GM06990 (cell line): Measurements from ENCODE around the gene ABCB10.
A peak's percentile ranks its signal among the peaks of the same experiment; 100 is the strongest.
"Not testable (repeated sequence)": the region's sequence is repeated elsewhere in the genome, so short reads cannot be mapped to it uniquely, and the experiment has no call there.

Experiments used
- DNase-seq: peaks from one replicate; pipeline ENCODE4 v3.0.0-alpha.2; 2011; ENCODE audit not compliant: insufficient read length; ENCODE audit errors: extremely low read depth
- H3K27me3 ChIP-seq: replicated peaks from 2 replicates; pipeline ENCODE4 v1.6.0; 2011; ENCODE audit warnings: low read length; ENCODE audit not compliant: control insufficient read depth, insufficient read depth
- H3K36me3 ChIP-seq: 2 replicates; pipeline ENCODE4 v1.5.1; 2011; ENCODE audit warnings: low read length; ENCODE audit not compliant: control insufficient read depth, insufficient read depth
- H3K4me3 ChIP-seq: replicated peaks from 2 replicates; pipeline ENCODE4 v1.5.1; 2011; ENCODE audit warnings: low read depth, mild to moderate bottlenecking, control low read depth, low read length
- CTCF ChIP-seq: IDR thresholded peaks from 2 replicates; pipeline ENCODE4 v1.5.1; 2011; ENCODE audit warnings: low read length, control low read depth, mild to moderate bottlenecking, inconsistent platforms; ENCODE audit not compliant: insufficient read depth, poor library complexity, severe bottlenecking

Gene ABCB10

GRCh38 chr1:229485318-229485717 is 73.2 kb downstream of the ABCB10 start:
- Histone ChIP-seq H3K4me3 (no peak overlapping the region), H3K36me3 (peaks cover 12% of the 10 kb centered on the region), H3K27me3 (no peaks in the 10 kb centered on the region)
- no peak for DNase-seq
- TF ChIP-seq CTCF, result no peak

- no peak for TF ChIP-seq CTCF
- Histone ChIP-seq H3K36me3 (peaks cover 12% of the 10 kb centered on the region), H3K27me3 (no peaks in the 10 kb centered on the region), H3K4me3 (no peak overlapping the region)
- DNase-seq, result no peak
These were observed 76.0 kb downstream of the ABCB10 start for GRCh38 chr1:229482511-229482910.

DNA sequence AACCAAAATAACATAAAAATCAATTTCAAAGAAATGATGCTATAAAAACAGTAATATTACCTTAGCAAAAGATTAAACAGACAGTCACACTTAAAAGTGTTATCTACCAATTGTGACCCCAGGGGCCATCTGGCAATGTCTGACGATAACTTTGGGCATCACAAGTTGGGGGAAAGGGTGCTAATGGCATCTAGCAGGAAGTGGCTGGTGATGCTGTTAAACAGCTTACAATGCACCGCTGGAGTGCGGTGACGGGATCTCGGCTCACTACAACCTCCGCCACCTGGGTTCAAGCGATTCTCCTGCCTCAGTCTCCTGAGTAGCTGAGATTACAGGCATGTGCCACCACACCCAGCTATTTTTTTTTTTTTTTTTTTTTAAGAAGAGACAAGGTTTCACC is 78.0 kb downstream of the ABCB10 start:
- Histone ChIP-seq H3K27me3 (no peaks in the 10 kb centered on the region), H3K36me3 (peaks cover 6% of the 10 kb centered on the region), H3K4me3 (no peak overlapping the region)
- peak; percentile 45 for DNase-seq
- no peak for TF ChIP-seq CTCF

DNA sequence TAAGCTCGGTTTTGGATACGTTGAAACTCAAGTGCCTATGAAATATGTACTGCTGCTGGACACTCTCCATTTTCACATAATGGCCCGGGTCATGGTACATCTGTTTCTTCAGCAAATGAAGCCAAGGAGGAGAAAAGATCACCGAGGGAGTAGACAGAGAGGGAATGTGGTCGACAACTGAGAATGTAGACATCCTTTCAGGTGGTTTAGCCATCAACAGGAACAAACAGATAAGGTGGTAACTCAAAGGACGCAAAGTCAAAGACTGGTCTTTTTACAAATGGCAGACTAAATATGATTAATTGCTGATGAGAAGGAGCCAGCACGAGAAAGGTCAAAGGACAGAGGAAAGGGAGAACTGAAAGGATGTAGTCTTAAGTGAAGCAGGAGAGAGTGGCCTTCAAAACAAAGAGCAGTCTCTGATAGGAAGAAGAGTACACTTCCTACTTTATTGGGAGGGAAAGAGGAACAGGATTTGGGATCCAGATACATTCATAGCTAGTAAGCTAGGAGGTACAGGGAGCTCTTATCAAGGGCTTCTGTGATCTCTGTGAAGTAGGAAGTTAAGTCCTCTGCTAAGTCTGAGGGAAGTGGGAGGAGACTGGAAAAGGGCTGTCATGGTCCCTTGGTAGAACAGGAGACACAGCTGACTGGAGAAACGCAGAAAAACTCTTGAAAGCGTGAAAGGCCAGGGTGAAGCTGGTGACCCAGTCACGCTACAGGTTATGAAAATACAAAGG is 78.7 kb downstream of the ABCB10 start:
- Histone ChIP-seq H3K4me3 (no peak overlapping the region), H3K36me3 (peaks cover 8% of the 10 kb centered on the region), H3K27me3 (no peaks in the 10 kb centered on the region)
- TF ChIP-seq CTCF, result no peak
- peak; percentile 47 for DNase-seq

- Histone ChIP-seq H3K27me3 (no peaks in the 10 kb centered on the region), H3K4me3 (no peak overlapping the region), H3K36me3 (peaks cover 12% of the 10 kb centered on the region)
- peak; percentile 55 for DNase-seq
- TF ChIP-seq CTCF, result no peak
These were observed 79.7 kb downstream of the ABCB10 start for GRCh38 chr1:229478852-229479251.

GRCh38 chr1:229475859-229476258 is 82.6 kb downstream of the ABCB10 start:
- H3K4me3 ChIP-seq, DNase-seq, H3K27me3 ChIP-seq: not testable (repeated sequence)
- peaks cover 11% of the 10 kb centered on the region for H3K36me3 ChIP-seq
